DMS 273 (cell line): ENCODE data around the gene C16orf46.

Source experiments
- DNase-seq: peaks from one replicate; lab custom pipeline; 2025; ENCODE audit not compliant: unreplicated experiment; lab: John Stamatoyannopoulos, UW

C16orf46 gene

DNA sequence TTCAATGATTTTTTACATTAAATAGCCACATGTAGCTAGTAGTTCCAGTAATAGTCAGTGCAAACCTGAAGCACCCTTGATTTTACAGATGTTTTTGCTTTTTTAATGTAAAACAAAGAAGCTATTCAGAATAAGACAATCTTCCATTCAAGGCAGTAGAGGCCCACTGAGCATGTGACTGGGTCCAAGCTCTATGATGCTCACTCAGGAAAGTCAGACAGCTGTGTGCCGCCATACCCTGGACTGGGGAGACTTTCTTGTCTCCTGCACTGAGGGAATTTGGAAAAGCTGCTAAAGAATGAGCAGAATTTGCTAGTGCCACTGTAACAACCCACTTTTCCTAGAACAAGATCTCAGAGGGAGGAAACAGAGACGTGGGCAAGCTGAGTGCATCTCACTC lies 58.5 kb downstream of the C16orf46 start:
- no peak for DNase-seq

DNA sequence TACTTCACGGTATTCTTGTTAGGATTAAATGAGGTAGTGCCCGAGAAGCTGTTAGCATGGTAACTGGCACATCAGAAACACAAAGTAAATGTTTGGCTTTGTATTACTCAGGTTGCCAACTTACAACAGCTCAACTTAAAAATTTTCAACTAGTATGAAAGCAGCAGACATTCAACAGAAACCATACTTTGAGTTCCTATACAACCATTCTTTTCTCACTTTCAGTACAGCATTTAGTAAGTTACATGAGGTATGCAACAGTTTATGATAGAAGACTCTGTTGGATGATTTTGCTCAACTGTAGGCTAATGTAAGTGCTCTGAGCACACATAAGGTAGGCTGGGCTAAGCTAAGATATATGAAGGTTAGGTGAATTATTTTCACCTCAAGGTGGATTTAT lies 62.4 kb downstream of the C16orf46 start:
- DNase-seq = no peak

DNA sequence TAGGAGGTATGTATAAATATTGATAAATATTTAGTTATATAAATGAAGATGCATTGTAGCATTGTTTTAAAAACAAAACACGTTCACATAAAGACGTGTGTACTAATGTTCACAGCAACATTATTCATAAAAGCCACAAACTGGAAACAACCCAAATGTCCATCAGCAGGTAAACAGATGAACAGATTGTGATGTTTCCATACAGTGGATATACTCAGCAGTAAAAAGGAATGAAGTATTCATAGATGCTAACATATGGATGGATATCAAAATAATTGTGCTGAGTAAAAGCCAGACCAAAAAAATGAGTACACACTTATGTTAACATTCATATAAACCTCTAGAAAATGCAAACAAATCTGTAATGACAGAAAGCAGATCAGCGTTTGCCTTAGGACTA lies 64.1 kb downstream of the C16orf46 start:
- no peak for DNase-seq
